Left ventricle myocardium inferior (tissue), 1 donor: ENCODE data around the gene TMEM109. TPM values are rescaled to one million over a fixed set of nuclear protein-coding genes. Genes with fewer than 3 reads are reported as not detected.
A peak's percentile ranks its signal among the peaks of the same experiment; 100 is the strongest.

Experiments used
- DNase-seq: peaks from one replicate; pipeline ENCODE4 v3.0.0-alpha.2; 2020
- H3K27ac ChIP-seq: fragments of 200-600 bp; replicated peaks from 2 replicates; pipeline ENCODE4 v1.8.0; 2021
- H3K27me3 ChIP-seq: fragments of 200-600 bp; 2 replicates; pipeline ENCODE4 v1.8.0; 2021; ENCODE audit warnings: low read depth
- H3K36me3 ChIP-seq: fragments of 200-600 bp; 2 replicates; pipeline ENCODE4 v1.8.0; 2021
- H3K4me1 ChIP-seq: fragments of 200-600 bp; 2 replicates; pipeline ENCODE4 v1.8.0; 2021
- H3K4me3 ChIP-seq: fragments of 200-600 bp; 2 replicates; pipeline ENCODE4 v1.8.0; 2021; ENCODE audit warnings: mild to moderate bottlenecking, moderate library complexity
- H3K9me3 ChIP-seq: fragments of 200-600 bp; replicated peaks from 2 replicates; pipeline ENCODE4 v1.8.0; 2021
- intact Hi-C: fragments of 100-400 bp; cut with micrococcal nuclease; formaldehyde crosslinking; loops from one replicate; pipeline ENCODE4 v1.11.0; 2022
- total RNA-seq: library from RNA; stranded (reverse); fragmentation: NEBNext Ultra II Directional; extraction: Animal tissue kit (Norgen Biotek cat#: 25700); gene quantifications from one replicate; pipeline ENCODE4 v1.2.1, GENCODE V29; 2021
- TF ChIP-seq, protein P1 (sequence below): fragments of 200-600 bp; IDR thresholded peaks from 2 replicates; pipeline ENCODE4 v1.8.0; 2021; ENCODE audit warnings: antibody characterized with exemption, mild to moderate bottlenecking, borderline replicate concordance
- donor health status: DM: no; HTN: yes; CAD: no; lungs with severe emphysema.

Gene TMEM109
- total RNA-seq, 1 donor from 2014 or later, result 86.7 TPM

- TF ChIP-seq, protein P1, sequence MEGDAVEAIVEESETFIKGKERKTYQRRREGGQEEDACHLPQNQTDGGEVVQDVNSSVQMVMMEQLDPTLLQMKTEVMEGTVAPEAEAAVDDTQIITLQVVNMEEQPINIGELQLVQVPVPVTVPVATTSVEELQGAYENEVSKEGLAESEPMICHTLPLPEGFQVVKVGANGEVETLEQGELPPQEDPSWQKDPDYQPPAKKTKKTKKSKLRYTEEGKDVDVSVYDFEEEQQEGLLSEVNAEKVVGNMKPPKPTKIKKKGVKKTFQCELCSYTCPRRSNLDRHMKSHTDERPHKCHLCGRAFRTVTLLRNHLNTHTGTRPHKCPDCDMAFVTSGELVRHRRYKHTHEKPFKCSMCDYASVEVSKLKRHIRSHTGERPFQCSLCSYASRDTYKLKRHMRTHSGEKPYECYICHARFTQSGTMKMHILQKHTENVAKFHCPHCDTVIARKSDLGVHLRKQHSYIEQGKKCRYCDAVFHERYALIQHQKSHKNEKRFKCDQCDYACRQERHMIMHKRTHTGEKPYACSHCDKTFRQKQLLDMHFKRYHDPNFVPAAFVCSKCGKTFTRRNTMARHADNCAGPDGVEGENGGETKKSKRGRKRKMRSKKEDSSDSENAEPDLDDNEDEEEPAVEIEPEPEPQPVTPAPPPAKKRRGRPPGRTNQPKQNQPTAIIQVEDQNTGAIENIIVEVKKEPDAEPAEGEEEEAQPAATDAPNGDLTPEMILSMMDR, result no peak
- DNase-seq, result no peak
- Histone ChIP-seq H3K4me1 (peaks cover 43% of the 10 kb centered on the region), H3K27ac (peak overlapping the region; percentile 92), H3K36me3 (no peaks in the 10 kb centered on the region), H3K27me3 (peaks cover 17% of the 10 kb centered on the region), H3K4me3 (peak overlapping the region; percentile 69), H3K9me3 (no peaks in the 10 kb centered on the region)
- intact Hi-C loops, result no loop called here
These were observed 38.8 kb downstream of the TMEM109 start for GRCh38 chr11:60952742-60953170.

GRCh38 chr11:60953781-60954180 lies 39.8 kb downstream of the TMEM109 start:
- TF ChIP-seq, protein P1, result no peak
- Histone ChIP-seq H3K36me3 (no peaks in the 10 kb centered on the region), H3K4me1 (peaks cover 37% of the 10 kb centered on the region), H3K27me3 (peaks cover 17% of the 10 kb centered on the region), H3K4me3 (no peak overlapping the region), H3K27ac (peak overlapping the region; percentile 92), H3K9me3 (no peaks in the 10 kb centered on the region)
- no peak for DNase-seq
- intact Hi-C loops, result no loop called here

DNA sequence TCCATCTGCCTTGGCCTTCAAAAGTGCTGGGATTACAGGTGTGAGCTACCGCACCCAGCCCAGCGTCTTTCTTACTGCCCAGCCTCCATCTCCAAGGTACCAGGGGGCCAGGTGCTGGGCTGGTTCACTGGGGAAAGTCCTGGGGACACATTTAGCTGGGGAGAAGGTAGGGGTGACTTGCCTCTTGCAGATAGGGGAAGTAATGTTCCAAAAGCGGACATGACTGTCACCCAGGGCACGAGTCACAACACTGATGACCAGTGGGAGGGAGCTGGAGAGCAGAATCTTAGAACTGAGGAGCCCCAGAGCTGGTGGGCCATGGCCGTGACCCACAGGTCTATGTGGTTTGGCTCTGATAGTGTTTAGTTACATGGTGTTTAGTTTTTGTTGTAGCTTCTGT lies 40.5 kb downstream of the TMEM109 start:
- Histone ChIP-seq H3K36me3 (no peaks in the 10 kb centered on the region), H3K4me3 (no peak overlapping the region), H3K9me3 (no peaks in the 10 kb centered on the region), H3K4me1 (peaks cover 33% of the 10 kb centered on the region), H3K27ac (no peak overlapping the region), H3K27me3 (peaks cover 17% of the 10 kb centered on the region)
- no peak for DNase-seq
- TF ChIP-seq, protein P1, result no peak
- intact Hi-C loops, result no loop called here

DNA sequence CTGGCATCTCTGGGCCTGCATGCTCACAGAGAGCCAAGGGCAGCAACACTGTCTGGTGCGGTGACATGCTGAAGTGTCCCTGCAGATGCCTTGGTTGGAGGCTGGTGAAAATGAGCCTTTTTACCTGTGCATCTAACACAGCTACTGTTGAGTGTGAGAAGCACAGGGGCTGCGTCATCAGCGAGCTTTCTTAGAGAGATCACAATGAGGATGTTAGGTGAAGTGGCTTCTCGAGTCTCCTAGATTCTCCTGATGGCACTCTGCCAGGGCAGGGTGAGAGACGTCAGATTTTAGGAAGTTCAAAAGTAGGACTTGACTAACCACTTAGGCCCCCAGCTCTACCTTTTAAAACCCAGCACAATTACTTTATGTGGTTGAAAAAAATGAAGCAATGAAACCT lies 41.6 kb downstream of the TMEM109 start:
- Histone ChIP-seq H3K36me3 (no peaks in the 10 kb centered on the region), H3K4me1 (peaks cover 23% of the 10 kb centered on the region), H3K9me3 (no peaks in the 10 kb centered on the region), H3K27ac (no peak overlapping the region), H3K27me3 (peaks cover 10% of the 10 kb centered on the region), H3K4me3 (no peak overlapping the region)
- TF ChIP-seq, protein P1, result no peak
- intact Hi-C loops, result no loop called here
- no peak for DNase-seq

DNA sequence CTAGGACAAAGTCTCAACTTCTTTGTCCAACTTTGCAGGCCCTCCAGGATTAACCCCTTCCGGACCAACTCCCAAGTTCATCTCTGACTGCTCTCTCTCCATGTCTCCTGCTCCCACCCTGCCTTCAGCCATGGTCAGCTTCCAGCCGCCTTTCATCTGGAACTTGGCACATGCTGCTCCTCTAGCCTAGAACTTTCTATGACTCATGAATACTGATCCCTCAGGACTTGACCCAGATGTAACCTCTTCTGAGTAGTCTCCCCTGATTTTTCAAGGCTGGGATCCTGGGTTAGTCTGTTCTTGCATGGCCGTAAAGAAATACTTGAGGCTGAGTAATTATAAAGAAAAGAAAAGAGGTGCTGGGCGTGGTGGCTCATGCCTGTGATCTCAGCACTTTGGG lies 43.2 kb downstream of the TMEM109 start:
- Histone ChIP-seq H3K27ac (no peak overlapping the region), H3K36me3 (no peaks in the 10 kb centered on the region), H3K4me1 (peaks cover 17% of the 10 kb centered on the region), H3K9me3 (no peaks in the 10 kb centered on the region), H3K27me3 (no peaks in the 10 kb centered on the region), H3K4me3 (no peak overlapping the region)
- intact Hi-C loops, result no loop called here
- TF ChIP-seq, protein P1, result no peak
- DNase-seq, result no peak

- Histone ChIP-seq H3K27me3 (no peaks in the 10 kb centered on the region), H3K36me3 (no peaks in the 10 kb centered on the region), H3K4me1 (peaks cover 12% of the 10 kb centered on the region), H3K27ac (no peak overlapping the region), H3K9me3 (no peaks in the 10 kb centered on the region), H3K4me3 (no peak overlapping the region)
- TF ChIP-seq, protein P1, result no peak
- no peak for DNase-seq
- intact Hi-C loops, result no loop called here
These were observed 45.5 kb downstream of the TMEM109 start for GRCh38 chr11:60959431-60959830.
